Measurements from ENCODE around the gene MAN1A1. TPM values are rescaled to one million over a fixed set of nuclear protein-coding genes. Genes with fewer than 3 reads are reported as not detected.

The MAN1A1 gene
- polyA plus RNA-seq, 1 donor (not counting 4 experiments of a cell fraction or from before 2014, with no cell fraction given): 20.2 TPM

GRCh38 chr6:119190176-119190575, 159.4 kb downstream of the MAN1A1 start:
- Histone ChIP-seq H3K4me2 (ENCODE audit: control insufficient read depth, extremely low read depth, insufficient read depth, low read depth, low read length) (no peak overlapping the region), H3K27me3 (ENCODE audit: control insufficient read depth, extremely low read depth, insufficient read depth, low read length) (no peaks in the 10 kb centered on the region), H3K4me3 (ENCODE audit: control insufficient read depth in 2 of 3, extremely low read depth in 1 of 3, insufficient read depth in 2 of 3, low read depth in 1 of 3, low read length in 3 of 3) (no peak overlapping the region), H4K20me1 (ENCODE audit: control insufficient read depth, extremely low read depth, insufficient read depth, low read length) (no peaks in the 10 kb centered on the region), H3K4me1 (ENCODE audit: control insufficient read depth, extremely low read depth, insufficient read depth, low read length) (no peaks in the 10 kb centered on the region), H3K9me3 (ENCODE audit: control insufficient read depth, low read depth, low read length) (no peaks in the 10 kb centered on the region), H3K9ac (ENCODE audit: control insufficient read depth, extremely low read depth, insufficient read depth, low read length) (no peak overlapping the region), H3K79me2 (ENCODE audit: control insufficient read depth, insufficient read depth, low read length) (no peaks in the 10 kb centered on the region), H2AFZ (ENCODE audit: control insufficient read depth, low read length) (no peak overlapping the region), H3K9me1 (ENCODE audit: control insufficient read depth, extremely low read depth, insufficient read depth, low read length) (no peaks in the 10 kb centered on the region), H3K36me3 (ENCODE audit: control insufficient read depth in 2 of 2, extremely low read depth in 1 of 2, insufficient read depth in 2 of 2, low read length in 2 of 2) (peaks cover 0 to 8% of the 10 kb centered on the region in 2 experiments), H3K27ac (ENCODE audit: control insufficient read depth, insufficient read depth, low read length) (no peak overlapping the region)
- TF ChIP-seq EZH2 (IDR thresholded peaks at IDR 0.05; ENCODE audit: low read length): no peak
- TF ChIP-seq CTCF (optimal IDR thresholded peaks at IDR 0.05 in 1 of 3, IDR thresholded peaks at IDR 0.05 in 1 of 3, conservative IDR thresholded peaks at IDR 0.05 in 1 of 3; ENCODE audit: extremely low read depth in 1 of 3, insufficient read depth in 2 of 3, low read length in 3 of 3): no peak
- no peak for FAIRE-seq
- no peak for DNase-seq (ENCODE audit: low read depth, low spot score)
- dilution Hi-C loops (cut with MboI; ENCODE audit: extremely low pct_ligation_motif_present, low sequenced_read_pairs): no loop called here

GRCh38 chr6:119189498-119189897, 160.1 kb downstream of the MAN1A1 start:
- Histone ChIP-seq H3K27me3 (ENCODE audit: control insufficient read depth, extremely low read depth, insufficient read depth, low read length) (no peaks in the 10 kb centered on the region), H3K9me1 (ENCODE audit: control insufficient read depth, extremely low read depth, insufficient read depth, low read length) (no peaks in the 10 kb centered on the region), H3K9ac (ENCODE audit: control insufficient read depth, extremely low read depth, insufficient read depth, low read length) (no peak overlapping the region), H2AFZ (ENCODE audit: control insufficient read depth, low read length) (no peak overlapping the region), H3K4me1 (ENCODE audit: control insufficient read depth, extremely low read depth, insufficient read depth, low read length) (no peaks in the 10 kb centered on the region), H3K9me3 (ENCODE audit: control insufficient read depth, low read depth, low read length) (no peaks in the 10 kb centered on the region), H3K79me2 (ENCODE audit: control insufficient read depth, insufficient read depth, low read length) (no peaks in the 10 kb centered on the region), H3K4me3 (ENCODE audit: control insufficient read depth in 2 of 3, extremely low read depth in 1 of 3, insufficient read depth in 2 of 3, low read depth in 1 of 3, low read length in 3 of 3) (no peak overlapping the region), H3K36me3 (ENCODE audit: control insufficient read depth in 2 of 2, extremely low read depth in 1 of 2, insufficient read depth in 2 of 2, low read length in 2 of 2) (peaks cover 0 to 7% of the 10 kb centered on the region in 2 experiments), H3K4me2 (ENCODE audit: control insufficient read depth, extremely low read depth, insufficient read depth, low read depth, low read length) (no peak overlapping the region), H4K20me1 (ENCODE audit: control insufficient read depth, extremely low read depth, insufficient read depth, low read length) (no peaks in the 10 kb centered on the region), H3K27ac (ENCODE audit: control insufficient read depth, insufficient read depth, low read length) (no peak overlapping the region)
- TF ChIP-seq CTCF (optimal IDR thresholded peaks at IDR 0.05 in 1 of 3, IDR thresholded peaks at IDR 0.05 in 1 of 3, conservative IDR thresholded peaks at IDR 0.05 in 1 of 3; ENCODE audit: extremely low read depth in 1 of 3, insufficient read depth in 2 of 3, low read length in 3 of 3): no peak
- no peak for TF ChIP-seq EZH2 (IDR thresholded peaks at IDR 0.05; ENCODE audit: low read length)
- dilution Hi-C loops (cut with MboI; ENCODE audit: extremely low pct_ligation_motif_present, low sequenced_read_pairs): no loop called here
- DNase-seq (ENCODE audit: low read depth, low spot score) (no peak), FAIRE-seq (no peak)

Measured in keratinocyte (primary cell).